H1 (cell line): ENCODE results near the gene RALGAPB. TPM values are rescaled to one million over a fixed set of nuclear protein-coding genes. Genes with fewer than 3 reads are reported as not detected.

Experiments
- CTCF ChIA-PET: fragments of 300-600 bp; sonication (Branson Sonifier 250); formaldehyde crosslinking; loops from one replicate; lab custom pipeline; 2021; ENCODE audit not compliant: partially characterized antibody; lab: Charles Lee
- POLR2A ChIA-PET: fragments of 300-600 bp; sonication (Branson Sonifier 250); formaldehyde crosslinking; loops from one replicate; lab custom pipeline; 2021; ENCODE audit warnings: inconsistent platforms; ENCODE audit not compliant: partially characterized antibody; lab: Charles Lee
- DNase-seq, 2 experiments: peaks; one replicate each; pipeline versions ENCODE4 v3.0.0 to v3.0.0-alpha.2; 2010 to 2022; ENCODE audit warnings: low spot score in 2 of 2, low read depth in 1 of 2, mixed read lengths in 1 of 2
- FAIRE-seq: peaks from 2 replicates; lab custom pipeline; 2011; peaks lifted over from hg19 to GRCh38; lab: Jason Lieb, UNC
- H2AFZ ChIP-seq: 2 replicates; pipeline ENCODE4 v1.8.1; 2012; ENCODE audit warnings: low read length, inconsistent platforms
- H2AK5ac ChIP-seq: 2 replicates; pipeline ENCODE4 v1.6.1; 2013; ENCODE audit warnings: low read depth, low read length
- H2BK120ac ChIP-seq: replicated peaks from 2 replicates; pipeline ENCODE3; 2013; ENCODE audit warnings: low read depth, low read length, inconsistent platforms
- H2BK12ac ChIP-seq: 2 replicates; pipeline ENCODE4 v1.6.1; 2013; ENCODE audit warnings: low read depth, low read length
- H2BK15ac ChIP-seq: 2 replicates; pipeline ENCODE4 v1.6.1; 2013; ENCODE audit warnings: low read length
- H2BK20ac ChIP-seq: 2 replicates; pipeline ENCODE4 v1.6.1; 2013; ENCODE audit warnings: low read length
- H2BK5ac ChIP-seq: 2 replicates; pipeline ENCODE4 v1.6.1; 2013; ENCODE audit warnings: low read depth, low read length
- H3K14ac ChIP-seq: 2 replicates; pipeline ENCODE4 v1.6.1; 2013; ENCODE audit warnings: inconsistent platforms; ENCODE audit not compliant: insufficient read length
- H3K18ac ChIP-seq: 2 replicates; pipeline ENCODE4 v1.6.1; 2013; ENCODE audit warnings: low read length; ENCODE audit errors: extremely low read depth
- H3K23ac ChIP-seq: 2 replicates; pipeline ENCODE4 v1.6.1; 2013; ENCODE audit warnings: inconsistent platforms; ENCODE audit not compliant: insufficient read length
- H3K23me2 ChIP-seq: 2 replicates; pipeline ENCODE4 v1.6.1; 2013; ENCODE audit warnings: low read depth, low read length
- H3K27ac ChIP-seq: 2 replicates; pipeline ENCODE4 v1.6.1; 2011; ENCODE audit warnings: low read depth, low read length, inconsistent platforms
- H3K27me3 ChIP-seq, 4 experiments: replicated peaks in 1 of 4; 1 replicate in 1 of 4; 2 replicates in 3 of 4; pipeline versions ENCODE4 v1.6.1 to v1.8.1; 2011 to 2013; ENCODE audit warnings: low read length in 3 of 4, mild to moderate bottlenecking in 3 of 4, inconsistent platforms in 2 of 4, mixed read lengths in 2 of 4, moderate library complexity in 1 of 4; ENCODE audit not compliant: control insufficient read depth in 3 of 4, insufficient read depth in 3 of 4; ENCODE audit errors: extremely low read depth in 1 of 4
- H3K36me3 ChIP-seq, 4 experiments: 2 replicates each; pipeline versions ENCODE4 v1.6.1 to v1.8.1; 2011 to 2013; ENCODE audit warnings: mild to moderate bottlenecking in 4 of 4, low read length in 3 of 4, moderate library complexity in 2 of 4, control low read depth in 1 of 4, inconsistent platforms in 1 of 4; ENCODE audit not compliant: insufficient read depth in 4 of 4, control insufficient read depth in 2 of 4
- H3K4ac ChIP-seq: replicated peaks from 2 replicates; pipeline ENCODE3; 2013; ENCODE audit warnings: low read length, low read depth, mixed read lengths, inconsistent platforms; ENCODE audit not compliant: insufficient read length
- H3K4me1 ChIP-seq, 4 experiments: replicated peaks in 1 of 4; 1 replicate in 1 of 4; 2 replicates in 3 of 4; pipeline versions ENCODE4 v1.6.1 to v1.8.1; 2011 to 2013; ENCODE audit warnings: low read length in 3 of 4, inconsistent platforms in 2 of 4, mixed read lengths in 1 of 4; ENCODE audit not compliant: insufficient read depth in 4 of 4, control insufficient read depth in 3 of 4
- H3K4me2 ChIP-seq, 2 experiments: 2 replicates each; pipeline versions ENCODE4 v1.6.1 to v1.8.1; 2011 to 2013; ENCODE audit warnings: low read depth in 2 of 2, low read length in 2 of 2, control low read depth in 1 of 2, inconsistent platforms in 1 of 2, mild to moderate bottlenecking in 1 of 2; ENCODE audit not compliant: insufficient read depth in 1 of 2
- H3K4me3 ChIP-seq, 4 experiments: fragments of 200-600, 300-600 bp in 1 of 4; sonication (generic), shearing (Covaris generic), sonication (Bioruptor Twin) in 1 of 4; 2 replicates each; pipeline versions ENCODE4 v1.5.1 to v1.8.1; 2011 to 2016; ENCODE audit warnings: low read length in 4 of 4, low read depth in 3 of 4, control low read depth in 2 of 4, inconsistent platforms in 2 of 4, mild to moderate bottlenecking in 2 of 4, mixed read lengths in 1 of 4, moderate library complexity in 1 of 4; ENCODE audit not compliant: insufficient read depth in 2 of 4; ENCODE audit errors: extremely low read depth in 1 of 4
- H3K56ac ChIP-seq: replicated peaks from 2 replicates; pipeline ENCODE3; 2013; ENCODE audit warnings: low read depth, mild to moderate bottlenecking, mixed read lengths, low read length, inconsistent platforms; ENCODE audit not compliant: insufficient read length
- H3K79me1 ChIP-seq: 2 replicates; pipeline ENCODE4 v1.6.1; 2013; ENCODE audit warnings: low read depth, low read length, control low read depth
- H3K79me2 ChIP-seq, 2 experiments: 2 replicates each; pipeline versions ENCODE4 v1.6.1 to v1.8.1; 2012 to 2013; ENCODE audit warnings: low read length in 2 of 2, mild to moderate bottlenecking in 2 of 2, inconsistent platforms in 1 of 2; ENCODE audit not compliant: insufficient read depth in 2 of 2, control insufficient read depth in 1 of 2
- H3K9ac ChIP-seq, 4 experiments: replicated peaks in 1 of 4; 1 replicate in 1 of 4; 2 replicates in 3 of 4; pipeline versions ENCODE4 v1.6.1 to v1.8.1; 2011 to 2013; ENCODE audit warnings: low read depth in 3 of 4, low read length in 3 of 4, control low read depth in 2 of 4, mild to moderate bottlenecking in 2 of 4, moderate library complexity in 2 of 4, inconsistent platforms in 1 of 4; ENCODE audit errors: extremely low read depth in 1 of 4
- H3K9me3 ChIP-seq, 2 experiments: 2 replicates each; pipeline versions ENCODE4 v1.6.1 to v1.8.1; 2012 to 2013; ENCODE audit warnings: mild to moderate bottlenecking in 2 of 2, moderate library complexity in 2 of 2, control low read depth in 1 of 2, inconsistent platforms in 1 of 2, low read depth in 1 of 2, low read length in 1 of 2, mixed read lengths in 1 of 2; ENCODE audit not compliant: insufficient read depth in 2 of 2
- H4K20me1 ChIP-seq, 2 experiments: replicated peaks in 1 of 2; 2 replicates each; pipeline versions ENCODE3 to v1.8.1; 2011 to 2013; ENCODE audit warnings: inconsistent platforms in 2 of 2, low read length in 2 of 2, mild to moderate bottlenecking in 1 of 2; ENCODE audit not compliant: insufficient read depth in 2 of 2, control insufficient read depth in 1 of 2
- H4K5ac ChIP-seq: 2 replicates; pipeline ENCODE4 v1.6.1; 2013; ENCODE audit warnings: low read length, low read depth, mixed read lengths, inconsistent platforms; ENCODE audit not compliant: insufficient read length
- H4K8ac ChIP-seq: 2 replicates; pipeline ENCODE4 v1.8.0; 2013; ENCODE audit warnings: mild to moderate bottlenecking, moderate library complexity, low read length, inconsistent platforms; ENCODE audit not compliant: insufficient read depth; ENCODE audit errors: extremely low read depth
- H4K91ac ChIP-seq: replicated peaks from 2 replicates; pipeline ENCODE3; 2013; ENCODE audit warnings: low read length, mixed read lengths, inconsistent platforms; ENCODE audit not compliant: insufficient read length
- CREB1 ChIP-seq: IDR thresholded peaks from 2 replicates; pipeline ENCODE4 v1.6.1; 2012; ENCODE audit warnings: inconsistent platforms
- HDAC2 ChIP-seq, 2 experiments: fragments of 300-600 bp in 1 of 2; sonication (generic) in 1 of 2; IDR thresholded peaks; 2 replicates each; pipeline ENCODE4 v1.6.1; 2011 to 2012; ENCODE audit warnings: low read depth in 2 of 2, low read length in 2 of 2, mild to moderate bottlenecking in 2 of 2, moderate library complexity in 2 of 2, borderline replicate concordance in 1 of 2, inconsistent platforms in 1 of 2
- MAX ChIP-seq: IDR thresholded peaks from 2 replicates; pipeline ENCODE4 v1.6.1; 2012; ENCODE audit warnings: inconsistent platforms
- RFX5 ChIP-seq: IDR thresholded peaks from 2 replicates; pipeline ENCODE4 v1.6.1; 2011; ENCODE audit warnings: low read depth, low read length, improper control_type of control experiment, borderline replicate concordance
- TAF1 ChIP-seq: IDR thresholded peaks from 2 replicates; pipeline ENCODE4 v1.6.1; 2011; ENCODE audit warnings: mild to moderate bottlenecking, low read depth, low read length
- TEAD4 ChIP-seq: IDR thresholded peaks from 2 replicates; pipeline ENCODE4 v1.6.1; 2012; ENCODE audit warnings: low read depth, low read length, inconsistent platforms, mixed read lengths
- WGBS, 2 experiments: shearing (Covaris generic) in 1 of 2; methylation state at CpG; one replicate each; pipeline versions ENCODE4 v1.1.6 to v1.1.7; 2013 to 2015; ENCODE audit warnings: low lambda C conversion rate in 2 of 2, mixed read lengths in 2 of 2, inconsistent platforms in 1 of 2, low coverage in 1 of 2, missing lambda C conversion rate in 1 of 2; ENCODE audit not compliant: insufficient replicate concordance in 2 of 2, insufficient coverage in 1 of 2, insufficient read length in 1 of 2; ENCODE audit errors: extremely low coverage in 1 of 2, missing lambda C conversion rate in 1 of 2; 5-methylcytosine and 5-hydroxymethylcytosine counted together
- polyA plus RNA-seq, 7 experiments: library from polyadenylated mRNA; depleted of rRNA in 3 of 7; stranded (reverse) in 5 of 7; unstranded in 2 of 7; fragments of >200 nt in 5 of 7; fragments of 200-250 nt in 2 of 7; gene quantifications; 1 replicate in 5 of 7; 2 replicates in 1 of 7; 4 replicates in 1 of 7; pipeline versions ENCODE4 v1.2.1 to v1.2.3, GENCODE V29; 2011 to 2013; ENCODE audit warnings: missing spikeins in 2 of 7, mixed read lengths in 2 of 7
- total RNA-seq: library from RNA; stranded (reverse); fragmentation: NEBNext Ultra II Directional; extraction: Animal tissue kit (Norgen Biotek cat#: 25700); gene quantifications from 2 replicates; pipeline ENCODE4 v1.2.1, GENCODE V29; 2021

Gene RALGAPB
- total and polyA plus RNA-seq, 2 of the 8 experiments (the other 6 are each of a cell fraction or from before 2014, with no cell fraction given), result 10.6 to 35.1 TPM

GRCh38 chr20:38545771-38546170, 73.1 kb downstream of the RALGAPB start:
- Histone ChIP-seq H3K4me1 (no peaks in the 10 kb centered on the region), H2BK5ac (no peak overlapping the region), H4K20me1 (no peaks in the 10 kb centered on the region), H2AK5ac (no peak overlapping the region), H2BK12ac (no peak overlapping the region), H3K4me2 (no peak overlapping the region), H3K56ac (no peak overlapping the region), H3K36me3 (peaks cover 12 to 58% (median 41%) of the 10 kb centered on the region in 4 experiments; a peak in 7 of 8 replicates), H3K4me3 (no peak overlapping the region), H3K27me3 (no peaks in the 10 kb centered on the region), H3K23me2 (no peaks in the 10 kb centered on the region; the same call in 1 of the 2 replicates), H2BK120ac (no peak overlapping the region), H3K27ac (no peak overlapping the region), H3K23ac (no peak overlapping the region), H4K5ac (no peak overlapping the region), H2BK15ac (no peak overlapping the region), H3K9me3 (no peaks in the 10 kb centered on the region), H4K91ac (no peak overlapping the region), H3K4ac (no peak overlapping the region), H3K79me2 (no peaks in the 10 kb centered on the region), H3K79me1 (no peaks in the 10 kb centered on the region), H2AFZ (no peak overlapping the region), H3K18ac (no peak overlapping the region), H3K14ac (no peak overlapping the region), H2BK20ac (no peak overlapping the region), H3K9ac (no peak overlapping the region), H4K8ac (no peak overlapping the region)
- DNase-seq, result no peak
- WGBS, 2 experiments, result 86% methylated on average over 2 of the region's 2 CpGs; no CpG with 5 or more reads in 1 of the 2 experiments
- ChIA-PET POLR2A (no interaction called here), CTCF (no interaction called here)
- no peak for FAIRE-seq
- TF ChIP-seq CREB1, result no peak
- no peak for TF ChIP-seq MAX
- TF ChIP-seq TEAD4, result no peak
- TF ChIP-seq RFX5, result no peak
- no peak for TF ChIP-seq HDAC2 (IDR thresholded peaks at IDR 0.05; ENCODE audit: borderline replicate concordance in 1 of 2, low read depth in 2 of 2, low read length in 2 of 2)
- no peak for TF ChIP-seq TAF1
